Vagina (tissue), 2 donors: ENCODE measurements around the gene CEP120.

ENCODE experiments used
- POLR2A ChIP-seq, 2 donors: fragments of 450-650 bp; IDR thresholded peaks; one replicate each; pipeline ENCODE4 v1.6.1; 2017; ENCODE audit warnings: antibody characterized with exemption in 2 of 2, mild to moderate bottlenecking in 2 of 2, moderate library complexity in 2 of 2
- POLR2AphosphoS5 ChIP-seq, 2 donors: sonication (generic); formaldehyde crosslinking; IDR thresholded peaks; one replicate each; pipeline ENCODE4 v1.9.0; 2017; ENCODE audit warnings: antibody characterized with exemption in 2 of 2, mild to moderate bottlenecking in 2 of 2, low read depth in 1 of 2; ENCODE audit not compliant: insufficient read depth in 1 of 2
- TF ChIP-seq, protein P1 (sequence below), 3 experiments: fragments of 450-650 bp in 2 of 3; fragments of 200-600 bp in 1 of 3; sonication (generic) in 1 of 3; IDR thresholded peaks; one replicate each; pipeline ENCODE4 v1.5.1; 2017 to 2019; ENCODE audit warnings: antibody characterized with exemption in 3 of 3, mild to moderate bottlenecking in 2 of 3, moderate library complexity in 2 of 3

DNA sequence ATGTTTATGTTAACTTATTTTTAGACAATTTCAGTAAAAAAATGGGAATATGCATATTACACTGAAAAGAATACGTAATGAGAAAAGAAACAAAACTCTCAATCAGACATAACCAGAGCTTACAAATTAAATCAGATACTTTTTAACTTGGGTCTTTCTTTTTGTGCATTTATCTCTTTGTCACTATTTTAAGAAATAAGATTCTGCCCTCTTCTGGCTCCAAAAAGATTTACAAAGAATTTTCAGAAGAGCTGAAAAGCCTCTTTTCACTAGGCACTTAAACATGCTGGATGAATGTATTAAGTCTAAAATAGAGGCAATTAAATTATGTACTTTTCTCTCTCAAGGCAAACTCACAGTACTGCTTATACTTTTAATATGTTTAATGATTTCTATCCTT, 55.5 kb downstream of the CEP120 start:
- TF ChIP-seq, protein P1, sequence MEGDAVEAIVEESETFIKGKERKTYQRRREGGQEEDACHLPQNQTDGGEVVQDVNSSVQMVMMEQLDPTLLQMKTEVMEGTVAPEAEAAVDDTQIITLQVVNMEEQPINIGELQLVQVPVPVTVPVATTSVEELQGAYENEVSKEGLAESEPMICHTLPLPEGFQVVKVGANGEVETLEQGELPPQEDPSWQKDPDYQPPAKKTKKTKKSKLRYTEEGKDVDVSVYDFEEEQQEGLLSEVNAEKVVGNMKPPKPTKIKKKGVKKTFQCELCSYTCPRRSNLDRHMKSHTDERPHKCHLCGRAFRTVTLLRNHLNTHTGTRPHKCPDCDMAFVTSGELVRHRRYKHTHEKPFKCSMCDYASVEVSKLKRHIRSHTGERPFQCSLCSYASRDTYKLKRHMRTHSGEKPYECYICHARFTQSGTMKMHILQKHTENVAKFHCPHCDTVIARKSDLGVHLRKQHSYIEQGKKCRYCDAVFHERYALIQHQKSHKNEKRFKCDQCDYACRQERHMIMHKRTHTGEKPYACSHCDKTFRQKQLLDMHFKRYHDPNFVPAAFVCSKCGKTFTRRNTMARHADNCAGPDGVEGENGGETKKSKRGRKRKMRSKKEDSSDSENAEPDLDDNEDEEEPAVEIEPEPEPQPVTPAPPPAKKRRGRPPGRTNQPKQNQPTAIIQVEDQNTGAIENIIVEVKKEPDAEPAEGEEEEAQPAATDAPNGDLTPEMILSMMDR (IDR thresholded peaks at IDR 0.05): no peak
- no peak for TF ChIP-seq POLR2A (IDR thresholded peaks at IDR 0.05)
- no peak for TF ChIP-seq POLR2AphosphoS5 (IDR thresholded peaks at IDR 0.05; ENCODE audit: insufficient read depth in 1 of 2, low read depth in 1 of 2)
